ENCODE measurements around the gene RCN2.

GRCh38 chr15:76968306-76968705 lies 36.8 kb downstream of the RCN2 start:
- TF ChIP-seq, protein P1, sequence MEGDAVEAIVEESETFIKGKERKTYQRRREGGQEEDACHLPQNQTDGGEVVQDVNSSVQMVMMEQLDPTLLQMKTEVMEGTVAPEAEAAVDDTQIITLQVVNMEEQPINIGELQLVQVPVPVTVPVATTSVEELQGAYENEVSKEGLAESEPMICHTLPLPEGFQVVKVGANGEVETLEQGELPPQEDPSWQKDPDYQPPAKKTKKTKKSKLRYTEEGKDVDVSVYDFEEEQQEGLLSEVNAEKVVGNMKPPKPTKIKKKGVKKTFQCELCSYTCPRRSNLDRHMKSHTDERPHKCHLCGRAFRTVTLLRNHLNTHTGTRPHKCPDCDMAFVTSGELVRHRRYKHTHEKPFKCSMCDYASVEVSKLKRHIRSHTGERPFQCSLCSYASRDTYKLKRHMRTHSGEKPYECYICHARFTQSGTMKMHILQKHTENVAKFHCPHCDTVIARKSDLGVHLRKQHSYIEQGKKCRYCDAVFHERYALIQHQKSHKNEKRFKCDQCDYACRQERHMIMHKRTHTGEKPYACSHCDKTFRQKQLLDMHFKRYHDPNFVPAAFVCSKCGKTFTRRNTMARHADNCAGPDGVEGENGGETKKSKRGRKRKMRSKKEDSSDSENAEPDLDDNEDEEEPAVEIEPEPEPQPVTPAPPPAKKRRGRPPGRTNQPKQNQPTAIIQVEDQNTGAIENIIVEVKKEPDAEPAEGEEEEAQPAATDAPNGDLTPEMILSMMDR (IDR thresholded peaks at IDR 0.05; ENCODE audit: borderline replicate concordance, extremely low read depth, low read length, poor library complexity, severe bottlenecking): no peak
- no peak for TF ChIP-seq EZH2 (IDR thresholded peaks at IDR 0.05; ENCODE audit: borderline replicate concordance, low read depth, low read length, severe bottlenecking)
